ENCODE data around the gene TLE7. TPM values are rescaled to one million over a fixed set of nuclear protein-coding genes. Genes with fewer than 3 reads are reported as not detected.

TLE7 gene
- total and polyA plus RNA-seq, 2 donors (not counting 1 experiment from before 2014, with no cell fraction given) = not detected

DNA sequence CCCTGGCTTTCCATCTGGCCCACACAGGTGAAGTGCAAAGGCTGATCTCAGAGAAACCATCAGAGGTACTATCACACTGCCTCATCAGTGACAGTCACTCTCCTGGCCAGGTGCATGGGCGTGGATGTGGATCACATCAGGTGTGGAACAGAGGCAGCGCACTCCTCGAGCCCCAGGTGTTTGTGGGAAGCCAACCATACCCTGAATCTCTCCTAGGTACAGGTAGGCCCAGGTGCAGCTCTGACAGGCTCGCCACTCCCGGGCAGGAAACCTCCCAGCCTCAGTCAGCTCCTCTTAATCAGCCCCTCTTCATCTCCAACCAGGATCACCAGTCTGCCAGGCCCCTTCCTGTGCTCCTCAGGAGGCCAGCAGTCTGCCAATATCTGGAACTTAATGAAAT, 31.7 kb downstream of the TLE7 start:
- Histone ChIP-seq H4K20me1 (ENCODE audit: control insufficient read depth, extremely low read depth, insufficient read depth, low read length) (no peaks in the 10 kb centered on the region), H3K79me2 (ENCODE audit: control insufficient read depth, insufficient read depth, low read length) (no peaks in the 10 kb centered on the region)
- TF ChIP-seq, protein P1, sequence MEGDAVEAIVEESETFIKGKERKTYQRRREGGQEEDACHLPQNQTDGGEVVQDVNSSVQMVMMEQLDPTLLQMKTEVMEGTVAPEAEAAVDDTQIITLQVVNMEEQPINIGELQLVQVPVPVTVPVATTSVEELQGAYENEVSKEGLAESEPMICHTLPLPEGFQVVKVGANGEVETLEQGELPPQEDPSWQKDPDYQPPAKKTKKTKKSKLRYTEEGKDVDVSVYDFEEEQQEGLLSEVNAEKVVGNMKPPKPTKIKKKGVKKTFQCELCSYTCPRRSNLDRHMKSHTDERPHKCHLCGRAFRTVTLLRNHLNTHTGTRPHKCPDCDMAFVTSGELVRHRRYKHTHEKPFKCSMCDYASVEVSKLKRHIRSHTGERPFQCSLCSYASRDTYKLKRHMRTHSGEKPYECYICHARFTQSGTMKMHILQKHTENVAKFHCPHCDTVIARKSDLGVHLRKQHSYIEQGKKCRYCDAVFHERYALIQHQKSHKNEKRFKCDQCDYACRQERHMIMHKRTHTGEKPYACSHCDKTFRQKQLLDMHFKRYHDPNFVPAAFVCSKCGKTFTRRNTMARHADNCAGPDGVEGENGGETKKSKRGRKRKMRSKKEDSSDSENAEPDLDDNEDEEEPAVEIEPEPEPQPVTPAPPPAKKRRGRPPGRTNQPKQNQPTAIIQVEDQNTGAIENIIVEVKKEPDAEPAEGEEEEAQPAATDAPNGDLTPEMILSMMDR (conservative IDR thresholded peaks at IDR 0.05 in 1 of 2, IDR thresholded peaks at IDR 0.05 in 1 of 2; ENCODE audit: low read depth in 1 of 2, low read length in 2 of 2) = no peak
- TF ChIP-seq EZH2 (IDR thresholded peaks at IDR 0.05; ENCODE audit: low read length, missing control alignments) = no peak

DNA sequence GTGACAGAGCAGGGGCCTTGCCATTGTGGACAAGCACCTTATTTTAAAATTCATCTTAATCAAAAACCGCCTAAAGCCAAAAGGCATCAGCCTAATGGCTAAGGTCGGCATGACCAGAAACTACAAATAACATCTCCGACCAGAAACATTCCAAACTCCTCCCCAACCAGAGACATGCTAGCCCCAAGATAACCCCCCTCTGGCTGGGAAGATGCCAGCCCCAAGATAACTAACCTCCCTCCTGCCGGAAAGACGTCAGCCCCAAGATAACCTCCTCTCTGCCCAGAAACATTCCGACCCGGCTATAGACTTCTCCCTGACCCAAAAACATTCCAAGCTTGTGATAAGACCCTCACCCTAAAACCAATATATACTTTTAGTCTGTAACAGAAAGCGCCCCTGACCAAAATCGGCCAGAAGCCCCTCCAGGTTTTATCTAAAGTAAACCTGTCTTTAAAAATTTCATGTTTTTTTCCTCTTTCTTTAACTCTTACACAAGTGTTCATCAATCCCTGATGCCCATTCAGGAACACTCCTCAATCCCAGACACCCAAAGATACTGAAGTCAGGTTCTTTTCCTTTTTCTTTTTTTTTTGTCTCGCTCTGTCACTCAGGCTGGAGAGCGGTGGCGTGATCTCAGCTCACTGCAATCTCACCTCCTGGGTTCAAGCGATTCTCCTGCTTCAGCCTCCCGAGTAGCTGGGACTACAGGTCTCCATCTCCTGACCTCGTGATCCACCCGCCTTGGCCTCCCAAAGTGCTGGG, 32.7 kb downstream of the TLE7 start:
- no peaks in the 10 kb centered on the region for H3K27me3 ChIP-seq (ENCODE audit: control insufficient read depth, insufficient read depth, low read length)
- no peak overlapping the region for H3K4me3 ChIP-seq (replicated peaks in 1 of 4; ENCODE audit: control extremely low read depth in 1 of 4, insufficient read depth in 1 of 4, low read depth in 3 of 4, low read length in 4 of 4)
- H3K79me2 ChIP-seq (ENCODE audit: control insufficient read depth, insufficient read depth, low read length) = no peaks in the 10 kb centered on the region
- no peaks in the 10 kb centered on the region for H3K9me3 ChIP-seq (ENCODE audit: control insufficient read depth, insufficient read depth, low read depth, low read length)
- DNase-seq (ENCODE audit: low read depth in 2 of 2) = no peak
- H4K20me1 ChIP-seq (ENCODE audit: control insufficient read depth, extremely low read depth, insufficient read depth, low read length) = no peaks in the 10 kb centered on the region
- H3K4me2 ChIP-seq (ENCODE audit: extremely low read depth, insufficient read depth, low read length) = no peak overlapping the region
- H3K9ac ChIP-seq (ENCODE audit: insufficient read depth, low read length) = no peak overlapping the region
- H3K36me3 ChIP-seq (ENCODE audit: control insufficient read depth, insufficient read depth, low read length) = no peaks in the 10 kb centered on the region
- TF ChIP-seq, protein P1 (conservative IDR thresholded peaks at IDR 0.05 in 1 of 2, IDR thresholded peaks at IDR 0.05 in 1 of 2; ENCODE audit: low read depth in 1 of 2, low read length in 2 of 2) = no peak
- no peak for TF ChIP-seq EZH2 (IDR thresholded peaks at IDR 0.05; ENCODE audit: low read length, missing control alignments)
- H3K27ac ChIP-seq (ENCODE audit: insufficient read depth, low read length) = no peak overlapping the region
- H2AFZ ChIP-seq (ENCODE audit: low read length) = no peak overlapping the region
- no peaks in the 10 kb centered on the region for H3K4me1 ChIP-seq (ENCODE audit: control insufficient read depth, extremely low read depth, insufficient read depth, low read length)

More for the DNA sequence above, 31.7 kb downstream of the TLE7 start:
- Histone ChIP-seq H3K27ac (ENCODE audit: insufficient read depth, low read length) (no peak overlapping the region), H3K27me3 (ENCODE audit: control insufficient read depth, insufficient read depth, low read length) (no peaks in the 10 kb centered on the region), H3K36me3 (ENCODE audit: control insufficient read depth, insufficient read depth, low read length) (no peaks in the 10 kb centered on the region), H3K9ac (ENCODE audit: insufficient read depth, low read length) (no peak overlapping the region), H2AFZ (ENCODE audit: low read length) (no peak overlapping the region), H3K9me3 (ENCODE audit: control insufficient read depth, insufficient read depth, low read depth, low read length) (no peaks in the 10 kb centered on the region), H3K4me1 (ENCODE audit: control insufficient read depth, extremely low read depth, insufficient read depth, low read length) (no peaks in the 10 kb centered on the region), H3K4me3 (replicated peaks in 1 of 4; ENCODE audit: control extremely low read depth in 1 of 4, insufficient read depth in 1 of 4, low read depth in 3 of 4, low read length in 4 of 4) (no peak overlapping the region), H3K4me2 (ENCODE audit: extremely low read depth, insufficient read depth, low read length) (no peak overlapping the region)
- no peak for DNase-seq (ENCODE audit: low read depth in 2 of 2)

DNA sequence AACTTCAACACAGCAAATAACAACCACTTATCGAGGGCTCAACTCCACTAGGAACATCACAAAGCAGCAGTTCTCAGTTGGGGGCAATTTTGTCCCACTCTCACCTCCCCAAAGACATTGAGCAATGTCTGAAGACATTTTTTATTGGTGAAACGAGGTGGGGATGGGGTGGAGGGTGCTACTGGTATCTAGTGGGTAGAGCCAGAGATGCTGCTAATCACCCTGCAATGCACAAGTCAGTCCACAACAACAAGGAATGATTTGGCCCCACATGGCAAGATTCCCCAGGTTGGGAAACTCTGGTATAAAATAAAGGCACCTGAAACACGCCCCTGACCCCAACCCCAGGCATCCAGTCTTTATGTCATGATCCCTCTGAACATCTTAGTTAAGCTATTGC, 33.3 kb downstream of the TLE7 start:
- no peak overlapping the region for H3K27ac ChIP-seq (ENCODE audit: insufficient read depth, low read length)
- H3K9ac ChIP-seq (ENCODE audit: insufficient read depth, low read length) = no peak overlapping the region
- DNase-seq (ENCODE audit: low read depth in 2 of 2) = no peak
- no peak overlapping the region for H2AFZ ChIP-seq (ENCODE audit: low read length)
- H4K20me1 ChIP-seq (ENCODE audit: control insufficient read depth, extremely low read depth, insufficient read depth, low read length) = no peaks in the 10 kb centered on the region
- TF ChIP-seq EZH2 (IDR thresholded peaks at IDR 0.05; ENCODE audit: low read length, missing control alignments) = no peak
- TF ChIP-seq, protein P1 (conservative IDR thresholded peaks at IDR 0.05 in 1 of 2, IDR thresholded peaks at IDR 0.05 in 1 of 2; ENCODE audit: low read depth in 1 of 2, low read length in 2 of 2) = no peak
- no peaks in the 10 kb centered on the region for H3K27me3 ChIP-seq (ENCODE audit: control insufficient read depth, insufficient read depth, low read length)
- H3K9me3 ChIP-seq (ENCODE audit: control insufficient read depth, insufficient read depth, low read depth, low read length) = no peaks in the 10 kb centered on the region
- H3K79me2 ChIP-seq (ENCODE audit: control insufficient read depth, insufficient read depth, low read length) = no peaks in the 10 kb centered on the region
- H3K4me1 ChIP-seq (ENCODE audit: control insufficient read depth, extremely low read depth, insufficient read depth, low read length) = no peaks in the 10 kb centered on the region
- no peak overlapping the region for H3K4me3 ChIP-seq (replicated peaks in 1 of 4; ENCODE audit: control extremely low read depth in 1 of 4, insufficient read depth in 1 of 4, low read depth in 3 of 4, low read length in 4 of 4)
- H3K4me2 ChIP-seq (ENCODE audit: extremely low read depth, insufficient read depth, low read length) = no peak overlapping the region
- H3K36me3 ChIP-seq (ENCODE audit: control insufficient read depth, insufficient read depth, low read length) = no peaks in the 10 kb centered on the region
